Measurements from ENCODE around the gene IQCM.
"Not testable (repeated sequence)": the region's sequence is repeated elsewhere in the genome, so short reads cannot be mapped to it uniquely, and the experiment has no call there.

The IQCM gene

GRCh38 chr4:149555146-149555545 lies 260.5 kb downstream of the IQCM start:
- DNase-seq = no peak

- no peak for DNase-seq
These were observed 261.6 kb downstream of the IQCM start for GRCh38 chr4:149553959-149554520.

- no peak for DNase-seq
These were observed 263.0 kb downstream of the IQCM start for GRCh38 chr4:149552601-149553000.

GRCh38 chr4:149549911-149550310 lies 265.7 kb downstream of the IQCM start:
- DNase-seq = no peak

- DNase-seq = no peak
These were observed 280.9 kb downstream of the IQCM start for GRCh38 chr4:149534779-149535178.

- DNase-seq = no peak
These were observed 283.8 kb downstream of the IQCM start for GRCh38 chr4:149531861-149532260.

- DNase-seq = no peak
These were observed 292.6 kb downstream of the IQCM start for GRCh38 chr4:149523039-149523438.

- no peak for DNase-seq
These were observed 293.8 kb downstream of the IQCM start for GRCh38 chr4:149521611-149522425.

GRCh38 chr4:149518471-149518870 lies 297.2 kb downstream of the IQCM start:
- no peak for DNase-seq

- DNase-seq = no peak
These were observed 302.6 kb downstream of the IQCM start for GRCh38 chr4:149513081-149513480.

GRCh38 chr4:149512501-149512900 lies 303.1 kb downstream of the IQCM start:
- DNase-seq = no peak

- no peak for DNase-seq
These were observed 303.9 kb downstream of the IQCM start for GRCh38 chr4:149511558-149512298.

- not testable (repeated sequence) for DNase-seq
These were observed 308.3 kb downstream of the IQCM start for GRCh38 chr4:149507309-149507708.

- DNase-seq = no peak
These were observed 314.8 kb downstream of the IQCM start for GRCh38 chr4:149500806-149501205.

GRCh38 chr4:149499726-149500125 lies 315.9 kb downstream of the IQCM start:
- no peak for DNase-seq

GRCh38 chr4:149498246-149498645 lies 317.4 kb downstream of the IQCM start:
- no peak for DNase-seq

- no peak for DNase-seq
These were observed 322.2 kb downstream of the IQCM start for GRCh38 chr4:149493492-149493891.

- DNase-seq = no peak
These were observed 326.3 kb downstream of the IQCM start for GRCh38 chr4:149489321-149489720.

- no peak for DNase-seq
These were observed 328.8 kb downstream of the IQCM start for GRCh38 chr4:149486861-149487260.

- DNase-seq = not testable (repeated sequence)
These were observed 347.0 kb downstream of the IQCM start for GRCh38 chr4:149468669-149469068.

- DNase-seq = no peak
These were observed 349.2 kb downstream of the IQCM start for GRCh38 chr4:149466446-149466845.

GRCh38 chr4:149465955-149466354 lies 349.7 kb downstream of the IQCM start:
- DNase-seq = no peak

- DNase-seq = no peak
These were observed 372.1 kb downstream of the IQCM start for GRCh38 chr4:149443537-149443936.

GRCh38 chr4:149441338-149441737 lies 374.3 kb downstream of the IQCM start:
- DNase-seq = no peak

All from activated gamma-delta T cell (primary cell).